ENCODE results near the gene EFHC1.

EFHC1 gene

DNA sequence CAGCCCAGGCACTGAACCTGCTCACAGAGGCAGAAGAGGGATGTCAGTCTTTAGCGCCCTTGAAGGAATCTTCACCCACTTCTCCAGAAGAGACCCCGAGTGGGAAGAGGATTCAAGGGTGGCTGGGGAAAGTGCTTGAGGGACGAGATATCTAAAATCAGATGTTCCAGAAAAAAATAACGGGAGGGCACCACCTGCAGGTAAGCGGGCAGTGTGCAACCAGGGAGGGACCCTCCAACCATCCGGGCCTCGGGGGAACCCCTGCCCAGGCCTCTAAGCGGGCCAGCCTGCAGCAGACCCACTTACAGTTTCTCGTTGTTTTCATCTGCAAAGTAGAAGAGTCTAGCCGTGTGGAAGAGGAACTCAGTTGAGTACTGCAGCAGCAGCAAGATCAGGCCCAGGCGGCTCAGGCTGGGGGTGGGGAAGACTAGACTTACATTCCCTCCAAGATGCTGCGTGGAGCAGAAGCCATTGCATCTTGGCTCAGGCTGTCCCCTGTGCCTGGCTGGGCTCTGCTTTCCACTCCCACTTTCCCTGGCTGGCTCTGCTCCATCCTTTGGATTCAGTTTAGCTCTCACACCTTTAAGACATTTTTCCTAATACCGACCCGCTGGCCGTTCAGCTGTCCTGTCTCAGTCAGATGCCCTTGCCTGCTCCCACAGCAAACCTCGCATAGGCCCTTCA is 85.7 kb downstream of the EFHC1 start:
- peaks cover 91% of the 10 kb centered on the region for H3K36me3 ChIP-seq (ENCODE audit: insufficient read depth, low read length)
- no peak overlapping the region for H3K9ac ChIP-seq (ENCODE audit: low read depth, low read length)

GRCh38 chr6:52506476-52506875 is 86.3 kb downstream of the EFHC1 start:
- peaks cover 92% of the 10 kb centered on the region for H3K36me3 ChIP-seq (ENCODE audit: insufficient read depth, low read length)
- H3K4me1 ChIP-seq (ENCODE audit: control insufficient read depth, insufficient read depth, low read length), result peaks cover 82% of the 10 kb centered on the region
- H3K9me3 ChIP-seq (replicated peaks; ENCODE audit: low read length), result no peaks in the 10 kb centered on the region
- no peaks in the 10 kb centered on the region for H3K27me3 ChIP-seq (ENCODE audit: control insufficient read depth, insufficient read depth, low read length)
- no peak overlapping the region for H3K9ac ChIP-seq (ENCODE audit: low read depth, low read length)
- H3K4me2 ChIP-seq (ENCODE audit: low read length), result no peak overlapping the region
- H3K4me3 ChIP-seq (ENCODE audit: low read length), result no peak overlapping the region

More for the DNA sequence above, 85.7 kb downstream of the EFHC1 start:
- Histone ChIP-seq H3K4me1 (ENCODE audit: control insufficient read depth, insufficient read depth, low read length) (peaks cover 81% of the 10 kb centered on the region), H3K9me3 (replicated peaks; ENCODE audit: low read length) (no peaks in the 10 kb centered on the region), H3K4me2 (ENCODE audit: low read length) (no peak overlapping the region), H3K27me3 (ENCODE audit: control insufficient read depth, insufficient read depth, low read length) (no peaks in the 10 kb centered on the region), H3K4me3 (ENCODE audit: low read length) (no peak overlapping the region)

DNA sequence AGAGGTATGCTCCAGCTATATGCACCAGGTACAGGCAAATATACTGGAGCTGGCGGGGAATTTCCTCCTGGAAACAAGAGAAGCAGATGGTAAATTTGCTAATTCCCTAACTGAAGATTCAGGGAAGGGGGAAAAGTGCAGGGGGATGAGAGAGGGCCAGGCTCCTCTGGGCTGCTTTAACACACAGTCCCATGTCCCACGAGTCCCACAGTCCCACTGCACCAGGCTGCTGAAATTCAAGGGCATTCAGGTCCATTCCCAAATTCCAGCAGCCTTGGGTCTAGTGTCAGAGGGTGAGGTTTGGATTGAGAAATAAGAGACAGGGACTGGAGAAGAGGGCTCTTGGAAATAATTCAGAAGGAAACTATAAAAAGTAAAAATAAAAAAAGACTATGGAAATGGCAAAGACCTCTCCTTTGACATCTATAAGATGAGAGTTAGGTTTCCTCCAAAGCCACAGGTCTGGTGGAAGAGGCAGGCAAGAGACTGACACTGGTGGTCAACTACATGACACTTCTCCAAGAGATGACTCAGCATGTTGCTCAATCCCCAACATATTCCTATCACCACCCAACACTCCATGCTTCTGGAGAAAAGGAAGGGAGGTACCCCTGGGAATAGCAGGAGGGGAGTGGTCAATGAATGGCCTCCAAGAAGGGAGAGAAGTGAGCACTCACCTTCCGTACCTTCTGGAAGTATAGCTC is 87.6 kb downstream of the EFHC1 start:
- Histone ChIP-seq H3K27me3 (ENCODE audit: control insufficient read depth, insufficient read depth, low read length) (no peaks in the 10 kb centered on the region), H3K4me1 (ENCODE audit: control insufficient read depth, insufficient read depth, low read length) (peaks cover 94% of the 10 kb centered on the region), H3K9ac (ENCODE audit: low read depth, low read length) (no peak overlapping the region), H3K36me3 (ENCODE audit: insufficient read depth, low read length) (peaks cover 90% of the 10 kb centered on the region), H3K4me2 (ENCODE audit: low read length) (no peak overlapping the region), H3K4me3 (ENCODE audit: low read length) (no peak overlapping the region), H3K9me3 (replicated peaks; ENCODE audit: low read length) (no peaks in the 10 kb centered on the region)

DNA sequence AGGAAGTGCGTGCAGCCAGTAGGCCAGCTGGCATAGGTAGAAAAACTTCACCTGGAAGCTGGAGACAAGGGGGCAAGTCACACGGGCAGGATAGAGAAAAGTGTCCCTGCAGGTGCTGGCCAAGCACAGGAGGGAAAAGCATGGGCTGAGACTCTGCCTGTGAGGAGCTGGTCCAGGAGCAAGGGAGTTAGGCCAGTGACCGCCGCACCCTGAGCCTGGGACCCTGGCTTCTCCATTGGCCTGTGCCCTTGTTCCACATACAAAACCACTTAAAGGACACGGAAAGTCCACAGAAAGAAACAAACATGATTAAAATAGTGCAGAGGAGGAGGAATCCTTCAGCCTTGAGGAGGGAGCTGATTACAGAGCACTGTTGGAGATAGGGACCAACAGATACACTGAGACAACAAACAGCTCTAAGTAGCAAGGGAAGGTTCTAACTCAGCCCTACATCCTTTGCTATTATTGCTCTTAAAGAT is 88.2 kb downstream of the EFHC1 start:
- Histone ChIP-seq H3K4me3 (ENCODE audit: low read length) (no peak overlapping the region), H3K4me1 (ENCODE audit: control insufficient read depth, insufficient read depth, low read length) (peaks cover 96% of the 10 kb centered on the region), H3K9me3 (replicated peaks; ENCODE audit: low read length) (no peaks in the 10 kb centered on the region), H3K27me3 (ENCODE audit: control insufficient read depth, insufficient read depth, low read length) (no peaks in the 10 kb centered on the region), H3K4me2 (ENCODE audit: low read length) (no peak overlapping the region), H3K36me3 (ENCODE audit: insufficient read depth, low read length) (peaks cover 90% of the 10 kb centered on the region), H3K9ac (ENCODE audit: low read depth, low read length) (no peak overlapping the region)

DNA sequence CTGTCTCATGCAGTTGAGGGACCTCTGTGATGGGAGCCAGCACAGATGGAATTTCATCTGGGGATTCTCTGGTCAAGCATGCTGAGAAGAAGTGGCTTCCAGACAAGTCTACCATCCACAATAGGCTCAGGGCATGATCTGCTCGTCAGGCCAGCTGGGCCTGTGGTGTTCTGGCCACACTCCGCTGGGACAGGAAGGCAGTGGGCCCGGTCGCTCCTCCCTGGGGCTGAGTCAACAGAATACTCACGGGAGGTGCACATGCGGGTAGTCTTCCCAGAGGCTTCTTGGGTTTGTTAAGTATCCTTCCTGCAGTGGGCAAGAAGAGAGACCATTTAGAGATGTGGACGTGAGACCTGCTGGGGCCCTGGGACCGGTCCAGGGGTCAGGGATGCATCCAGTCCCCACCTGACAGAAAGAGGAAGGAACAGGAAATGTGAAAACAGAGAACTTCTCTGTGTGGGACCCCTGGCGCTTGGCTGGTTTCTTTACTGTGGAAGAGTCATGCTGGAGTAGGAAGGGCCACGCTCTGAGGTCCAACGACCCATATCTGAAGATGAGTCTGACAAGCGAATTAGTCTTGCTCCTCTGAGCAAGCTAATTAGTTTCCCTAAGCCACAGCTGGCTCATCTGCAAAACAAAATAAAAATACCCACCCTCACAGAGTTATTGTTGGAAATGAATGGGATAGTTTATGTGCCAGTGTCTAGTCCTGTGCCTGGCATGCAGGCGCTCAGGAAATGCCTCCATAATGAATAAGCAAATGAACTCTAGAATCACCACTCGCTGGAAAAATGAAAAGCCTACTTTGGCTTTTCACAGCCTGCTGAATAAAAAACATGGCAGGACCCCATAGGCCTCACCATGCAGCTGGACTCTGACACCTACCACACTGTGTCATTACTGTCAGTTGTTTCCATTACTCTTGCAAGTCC is 89.4 kb downstream of the EFHC1 start:
- H3K9me3 ChIP-seq (replicated peaks; ENCODE audit: low read length), result no peaks in the 10 kb centered on the region
- H3K4me1 ChIP-seq (ENCODE audit: control insufficient read depth, insufficient read depth, low read length), result peaks cover 96% of the 10 kb centered on the region
- H3K4me2 ChIP-seq (ENCODE audit: low read length), result peak overlapping the region; percentile 28
- no peak overlapping the region for H3K4me3 ChIP-seq (ENCODE audit: low read length)
- peaks cover 92% of the 10 kb centered on the region for H3K36me3 ChIP-seq (ENCODE audit: insufficient read depth, low read length)
- H3K27me3 ChIP-seq (ENCODE audit: control insufficient read depth, insufficient read depth, low read length), result no peaks in the 10 kb centered on the region
- H3K9ac ChIP-seq (ENCODE audit: low read depth, low read length), result peak overlapping the region; percentile 61

DNA sequence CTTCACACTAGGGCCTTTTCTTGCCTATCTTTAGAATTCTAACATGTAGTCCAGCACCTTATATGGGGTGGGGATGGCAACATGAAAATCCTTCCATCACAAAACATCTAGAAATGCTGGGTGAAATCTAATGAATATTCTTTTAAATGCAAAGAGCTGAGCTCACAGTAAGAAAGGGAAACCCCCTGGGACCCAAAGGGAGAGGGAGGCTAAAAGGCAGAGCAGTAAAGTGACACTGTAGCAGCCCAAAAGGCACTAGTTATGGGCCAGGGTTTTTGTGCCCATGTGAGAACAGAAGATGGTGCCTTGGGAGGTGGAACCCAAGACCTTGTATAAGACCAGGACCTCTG is 90.0 kb downstream of the EFHC1 start:
- Histone ChIP-seq H3K27me3 (ENCODE audit: control insufficient read depth, insufficient read depth, low read length) (no peaks in the 10 kb centered on the region), H3K4me2 (ENCODE audit: low read length) (peak overlapping the region; percentile 28), H3K9me3 (replicated peaks; ENCODE audit: low read length) (no peaks in the 10 kb centered on the region), H3K36me3 (ENCODE audit: insufficient read depth, low read length) (peaks cover 92% of the 10 kb centered on the region), H3K9ac (ENCODE audit: low read depth, low read length) (peak overlapping the region; percentile 59), H3K4me1 (ENCODE audit: control insufficient read depth, insufficient read depth, low read length) (peaks cover 96% of the 10 kb centered on the region), H3K4me3 (ENCODE audit: low read length) (no peak overlapping the region)

DNA sequence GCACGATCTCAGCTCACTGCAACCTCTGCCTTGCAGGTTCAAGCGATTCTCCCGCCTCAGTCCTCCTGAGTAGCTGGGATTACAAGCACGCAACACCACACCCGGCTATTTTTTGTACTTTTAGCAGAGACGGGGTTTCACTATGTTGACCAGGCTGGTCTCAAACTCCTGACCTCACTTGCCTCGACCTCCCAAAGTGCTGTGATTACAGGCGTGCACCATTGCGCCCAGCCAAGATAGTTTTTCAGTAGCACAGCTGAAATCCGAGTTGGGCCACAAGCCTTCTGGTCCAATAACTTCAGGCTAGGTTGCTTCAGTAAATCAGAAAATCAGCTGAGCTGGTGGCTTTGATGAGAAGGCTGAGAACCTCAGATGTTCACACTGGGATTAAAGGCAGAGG is 91.0 kb downstream of the EFHC1 start:
- Histone ChIP-seq H3K36me3 (ENCODE audit: insufficient read depth, low read length) (peaks cover 91% of the 10 kb centered on the region), H3K4me1 (ENCODE audit: control insufficient read depth, insufficient read depth, low read length) (peaks cover 96% of the 10 kb centered on the region), H3K4me2 (ENCODE audit: low read length) (peak overlapping the region; percentile 23), H3K9ac (ENCODE audit: low read depth, low read length) (peak overlapping the region; percentile 79), H3K9me3 (replicated peaks; ENCODE audit: low read length) (no peaks in the 10 kb centered on the region), H3K27me3 (ENCODE audit: control insufficient read depth, insufficient read depth, low read length) (no peaks in the 10 kb centered on the region), H3K4me3 (ENCODE audit: low read length) (no peak overlapping the region)

GRCh38 chr6:52511572-52512151 is 91.5 kb downstream of the EFHC1 start:
- Histone ChIP-seq H3K36me3 (ENCODE audit: insufficient read depth, low read length) (peaks cover 91% of the 10 kb centered on the region), H3K9me3 (replicated peaks; ENCODE audit: low read length) (no peaks in the 10 kb centered on the region), H3K9ac (ENCODE audit: low read depth, low read length) (peak overlapping the region; percentile 79), H3K4me3 (ENCODE audit: low read length) (no peak overlapping the region), H3K4me1 (ENCODE audit: control insufficient read depth, insufficient read depth, low read length) (peaks cover 98% of the 10 kb centered on the region), H3K4me2 (ENCODE audit: low read length) (peak overlapping the region; percentile 23), H3K27me3 (ENCODE audit: control insufficient read depth, insufficient read depth, low read length) (no peaks in the 10 kb centered on the region)

GRCh38 chr6:52512199-52512598 is 92.1 kb downstream of the EFHC1 start:
- Histone ChIP-seq H3K9me3 (replicated peaks; ENCODE audit: low read length) (no peaks in the 10 kb centered on the region), H3K9ac (ENCODE audit: low read depth, low read length) (peak overlapping the region; percentile 79), H3K4me3 (ENCODE audit: low read length) (no peak overlapping the region), H3K4me1 (ENCODE audit: control insufficient read depth, insufficient read depth, low read length) (peaks cover 100% of the 10 kb centered on the region), H3K36me3 (ENCODE audit: insufficient read depth, low read length) (peaks cover 91% of the 10 kb centered on the region), H3K27me3 (ENCODE audit: control insufficient read depth, insufficient read depth, low read length) (no peaks in the 10 kb centered on the region), H3K4me2 (ENCODE audit: low read length) (peak overlapping the region; percentile 23)

DNA sequence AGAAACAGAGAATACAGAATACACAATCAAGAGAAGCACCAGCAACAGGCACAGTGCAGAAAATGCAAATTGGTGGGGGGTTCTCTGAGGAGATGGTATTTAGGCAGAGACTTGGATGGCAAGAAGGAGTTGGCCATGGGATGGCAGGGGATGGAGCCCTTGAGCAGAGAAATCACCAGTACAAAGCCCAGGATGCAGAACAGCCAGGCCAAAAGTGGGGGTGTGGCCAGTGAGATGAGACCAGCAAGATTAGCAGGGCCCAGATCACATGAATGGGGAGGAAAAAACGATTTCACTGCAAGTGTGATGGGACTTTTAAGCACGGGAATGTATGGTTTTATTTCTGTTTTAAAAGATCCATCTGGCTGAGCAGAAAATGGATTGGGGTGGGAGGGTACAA is 93.3 kb downstream of the EFHC1 start:
- Histone ChIP-seq H3K4me3 (ENCODE audit: low read length) (no peak overlapping the region), H3K9ac (ENCODE audit: low read depth, low read length) (peak overlapping the region; percentile 79), H3K36me3 (ENCODE audit: insufficient read depth, low read length) (peaks cover 87% of the 10 kb centered on the region), H3K4me1 (ENCODE audit: control insufficient read depth, insufficient read depth, low read length) (peaks cover 99% of the 10 kb centered on the region), H3K9me3 (replicated peaks; ENCODE audit: low read length) (no peaks in the 10 kb centered on the region), H3K4me2 (ENCODE audit: low read length) (no peak overlapping the region), H3K27me3 (ENCODE audit: control insufficient read depth, insufficient read depth, low read length) (no peaks in the 10 kb centered on the region)

DNA sequence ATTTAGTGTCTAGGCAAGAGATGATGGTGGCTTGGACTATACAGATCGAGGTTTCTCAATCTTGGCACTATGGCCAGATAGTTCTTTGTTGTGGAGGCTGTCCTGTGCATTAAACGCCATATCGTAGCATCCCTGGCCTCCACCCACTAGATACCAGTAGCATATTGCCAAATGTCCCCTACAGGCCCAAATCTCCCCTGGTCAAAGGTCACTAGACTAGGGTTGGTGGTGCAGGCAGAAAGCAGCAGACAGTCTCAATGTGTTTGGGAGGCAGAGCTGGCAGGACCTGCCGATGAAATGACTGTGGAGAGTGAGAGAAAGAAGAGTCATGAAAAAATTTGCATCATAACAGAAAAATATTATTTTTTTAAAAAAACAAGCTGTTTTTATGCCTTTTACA is 93.8 kb downstream of the EFHC1 start:
- Histone ChIP-seq H3K9ac (ENCODE audit: low read depth, low read length) (peak overlapping the region; percentile 79), H3K36me3 (ENCODE audit: insufficient read depth, low read length) (peaks cover 89% of the 10 kb centered on the region), H3K27me3 (ENCODE audit: control insufficient read depth, insufficient read depth, low read length) (no peaks in the 10 kb centered on the region), H3K4me2 (ENCODE audit: low read length) (no peak overlapping the region), H3K4me1 (ENCODE audit: control insufficient read depth, insufficient read depth, low read length) (peaks cover 99% of the 10 kb centered on the region), H3K4me3 (ENCODE audit: low read length) (no peak overlapping the region), H3K9me3 (replicated peaks; ENCODE audit: low read length) (no peaks in the 10 kb centered on the region)

All from skeletal muscle satellite cell (primary cell).